ENCODE measurements around the gene OR13J1.
A peak's percentile ranks its signal among the peaks of the same experiment; 100 is the strongest.

OR13J1 gene

DNA sequence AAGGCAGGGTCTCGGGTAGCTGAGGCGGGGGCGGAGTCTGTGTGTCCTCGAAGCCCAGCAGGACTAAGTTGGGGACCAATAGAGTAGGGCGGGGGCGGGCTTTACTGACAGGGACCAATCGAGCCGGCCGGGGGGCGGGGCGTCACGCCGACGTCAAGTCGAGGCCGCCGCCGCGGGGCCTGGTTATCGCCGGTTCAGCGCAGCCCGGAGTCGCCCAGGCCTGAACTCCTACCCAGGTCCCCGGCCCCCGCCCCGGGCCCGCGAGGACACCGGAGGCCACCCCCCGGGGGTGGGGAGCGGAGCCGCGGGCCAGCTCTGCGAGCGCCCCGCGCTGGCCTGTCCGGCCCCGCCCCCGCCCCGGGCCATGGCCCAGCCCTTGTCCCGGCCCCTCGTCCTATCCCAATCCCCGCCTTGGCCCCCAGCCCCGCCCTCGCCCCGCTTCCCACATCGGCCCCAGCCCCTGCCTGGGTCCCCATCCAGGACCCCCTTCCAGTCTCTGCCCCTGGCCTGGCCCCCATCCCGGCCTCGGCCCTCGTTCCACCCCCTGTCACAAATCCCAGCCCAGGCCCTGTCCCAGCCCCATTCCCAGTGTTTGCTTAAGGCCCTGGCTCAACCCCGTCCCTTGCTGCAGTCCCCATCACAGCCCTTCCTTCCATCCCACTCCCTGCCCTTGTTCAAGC is 41.0 kb downstream of the OR13J1 start, which contains the start of gene TMEM8B:
TSS of gene TMEM8B (plus strand) at position 145 of the 680 bp plus-strand sequence. CDS start at position 365, 220 bp downstream.
- DNase-seq: peak; percentile 23

DNA sequence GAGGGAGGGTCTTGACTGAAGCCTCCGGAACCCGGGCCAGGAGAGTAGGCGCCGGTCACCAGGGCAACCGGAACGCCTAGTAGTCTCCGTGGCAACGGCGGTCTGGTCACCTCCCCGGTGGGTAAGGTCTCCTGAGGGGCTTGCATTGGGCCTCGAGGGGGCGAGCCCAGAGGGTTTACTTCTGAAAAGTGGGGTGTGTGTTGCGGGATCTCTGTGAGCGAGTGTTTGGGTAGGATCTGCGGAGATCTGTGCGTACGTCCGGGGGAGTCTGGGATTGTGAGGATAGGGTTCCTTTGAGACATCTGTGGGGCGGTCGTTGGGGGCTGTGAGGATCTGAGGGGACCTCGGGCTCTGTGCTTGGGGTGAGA is 41.5 kb downstream of the OR13J1 start, which contains the start of gene FAM221B:
TSS of gene FAM221B (minus strand) at position 17 of the 368 bp plus-strand sequence. CDS start 2,571 bp downstream, outside the sequence.
- no peak for DNase-seq

DNA sequence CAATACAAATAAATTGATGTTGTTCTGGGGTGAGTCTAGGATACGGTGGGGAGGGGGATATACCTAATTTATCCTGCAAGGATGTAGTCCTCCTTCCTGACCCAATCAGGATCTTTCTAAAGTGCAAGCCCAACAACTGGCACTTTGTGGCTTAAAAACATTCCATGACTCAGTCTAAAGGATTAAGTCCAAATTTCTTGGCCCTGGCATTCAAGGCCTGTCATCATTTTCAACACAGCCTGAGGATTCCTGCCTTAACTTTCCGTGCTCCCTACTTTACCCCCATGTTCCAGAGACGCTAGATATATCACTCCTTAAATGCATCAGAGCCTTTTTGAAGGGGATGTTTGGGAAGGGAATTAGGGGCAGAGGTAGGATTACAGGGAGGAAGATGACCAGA is 42.7 kb downstream of the OR13J1 start:
- no peak for DNase-seq

DNA sequence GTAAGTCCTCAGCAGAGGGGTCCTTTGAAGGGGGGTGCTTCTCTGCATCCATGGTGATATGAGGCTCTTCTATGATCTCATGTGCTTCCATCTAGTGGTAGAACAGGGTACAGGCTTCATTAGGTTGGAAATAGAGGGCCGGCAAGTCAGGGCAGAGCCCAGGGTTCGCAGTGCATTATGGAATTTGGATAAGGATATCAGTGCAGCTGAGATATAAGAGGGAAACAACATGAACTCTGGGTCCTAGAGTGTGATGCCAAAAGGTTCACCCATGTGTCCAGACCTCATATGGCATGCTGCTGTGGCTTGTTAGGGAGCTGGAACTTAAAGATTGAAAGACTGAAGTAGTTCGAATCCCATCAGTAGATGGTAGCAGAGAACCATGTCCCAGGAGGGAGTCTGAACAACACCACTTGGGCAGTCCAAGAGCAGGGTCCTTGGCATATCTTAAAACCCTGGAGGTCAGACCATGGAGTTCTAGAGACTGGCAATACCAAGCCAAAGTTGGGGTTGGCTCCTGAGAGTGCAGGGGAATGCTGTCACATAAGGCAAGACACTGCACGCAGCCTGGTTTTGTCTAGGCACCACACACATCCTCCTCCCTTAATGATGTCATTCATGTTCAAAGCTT is 44.0 kb downstream of the OR13J1 start:
- peak; percentile 19 for DNase-seq

DNA sequence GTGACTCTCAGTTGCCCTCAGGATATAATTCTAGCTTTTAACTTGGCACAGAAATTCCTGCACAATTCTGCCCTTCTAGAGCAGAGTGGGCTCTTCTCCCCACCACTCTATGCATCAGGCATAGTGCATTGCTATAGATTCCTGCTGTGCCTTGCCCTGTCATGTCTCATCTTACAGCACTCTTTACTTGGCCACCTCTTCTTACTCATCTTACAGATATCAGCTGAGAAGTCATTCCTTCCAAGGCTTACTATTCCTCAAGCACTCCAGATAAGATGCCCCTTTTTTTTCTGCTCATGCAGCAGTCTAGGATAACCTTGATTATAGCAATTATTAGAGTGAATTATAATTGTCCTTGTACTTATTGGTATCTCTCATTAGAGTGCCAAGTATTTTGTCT is 47.3 kb downstream of the OR13J1 start:
- no peak for DNase-seq

DNA sequence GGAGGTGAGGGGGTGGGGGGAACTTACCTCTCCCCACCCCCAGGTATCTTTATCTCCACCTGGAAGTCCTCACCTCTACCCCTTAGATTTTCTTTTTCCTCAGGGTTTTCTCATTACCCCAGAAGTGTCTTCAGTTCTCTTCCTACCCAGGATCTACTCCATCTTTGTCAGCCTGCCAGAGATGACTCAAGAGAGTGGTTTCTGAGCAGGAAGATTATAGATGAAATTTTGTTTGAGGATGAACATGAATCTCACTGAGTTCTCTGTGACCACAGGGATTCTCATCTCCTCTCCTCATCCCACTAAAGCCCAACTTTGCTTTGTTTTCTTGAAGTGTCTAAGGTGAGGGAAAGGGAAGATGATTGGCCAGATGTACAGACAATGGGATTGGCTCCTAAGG is 50.1 kb downstream of the OR13J1 start:
- DNase-seq: no peak
